Spinal cord (tissue), 10 donors: ENCODE measurements around the gene RGS6. TPM values are rescaled to one million over a fixed set of nuclear protein-coding genes. Genes with fewer than 3 reads are reported as not detected.

Source experiments
- DNase-seq, 6 donors: peaks; one replicate each; pipeline versions ENCODE4 v3.0.0 to v3.0.0-alpha.2; 2013 to 2015; ENCODE audit warnings: low spot score in 6 of 6, low read depth in 4 of 6
- H3K27ac ChIP-seq: one replicate; pipeline ENCODE4 v1.5.1; 2013; ENCODE audit warnings: low read depth, low read length, control low read depth
- H3K27me3 ChIP-seq: one replicate; pipeline ENCODE4 v1.6.1; 2013; ENCODE audit warnings: low read length; ENCODE audit not compliant: control insufficient read depth, insufficient read depth
- H3K36me3 ChIP-seq: one replicate; pipeline ENCODE4 v1.6.1; 2013; ENCODE audit warnings: low read length; ENCODE audit not compliant: control insufficient read depth, insufficient read depth
- H3K4me1 ChIP-seq: one replicate; pipeline ENCODE4 v1.6.1; 2013; ENCODE audit warnings: low read length; ENCODE audit not compliant: control insufficient read depth, insufficient read depth
- H3K4me3 ChIP-seq: one replicate; pipeline ENCODE4 v1.5.1; 2013; ENCODE audit warnings: low read depth, low read length, control low read depth
- H3K9me3 ChIP-seq: one replicate; pipeline ENCODE4 v1.6.1; 2013; ENCODE audit warnings: low read length; ENCODE audit not compliant: control insufficient read depth, insufficient read depth
- WGBS: methylation state at CpG from one replicate; pipeline ENCODE4 v1.1.5; 2013; ENCODE audit warnings: missing lambda C conversion rate; ENCODE audit not compliant: insufficient coverage; 5-methylcytosine and 5-hydroxymethylcytosine counted together
- polyA plus RNA-seq, 2 donors: library from polyadenylated mRNA; unstranded; fragments of 120-200 nt; gene quantifications; one replicate each; pipeline ENCODE4 v1.2.1, GENCODE V29; 2013; ENCODE audit not compliant: insufficient read length in 2 of 2
- total RNA-seq, 2 donors: library from RNA; depleted of rRNA in 1 of 2; stranded (reverse); fragments of 120-200 nt in 1 of 2; fragments of >200 nt in 1 of 2; gene quantifications; one replicate each; pipeline versions ENCODE4 v1.2.3 to v1.2.4, GENCODE V29; 2013 to 2014
- donor health status: healthy.

The RGS6 gene
- total and polyA plus RNA-seq, 4 donors, result 9.1 to 11.5 (median 10.3) TPM

DNA sequence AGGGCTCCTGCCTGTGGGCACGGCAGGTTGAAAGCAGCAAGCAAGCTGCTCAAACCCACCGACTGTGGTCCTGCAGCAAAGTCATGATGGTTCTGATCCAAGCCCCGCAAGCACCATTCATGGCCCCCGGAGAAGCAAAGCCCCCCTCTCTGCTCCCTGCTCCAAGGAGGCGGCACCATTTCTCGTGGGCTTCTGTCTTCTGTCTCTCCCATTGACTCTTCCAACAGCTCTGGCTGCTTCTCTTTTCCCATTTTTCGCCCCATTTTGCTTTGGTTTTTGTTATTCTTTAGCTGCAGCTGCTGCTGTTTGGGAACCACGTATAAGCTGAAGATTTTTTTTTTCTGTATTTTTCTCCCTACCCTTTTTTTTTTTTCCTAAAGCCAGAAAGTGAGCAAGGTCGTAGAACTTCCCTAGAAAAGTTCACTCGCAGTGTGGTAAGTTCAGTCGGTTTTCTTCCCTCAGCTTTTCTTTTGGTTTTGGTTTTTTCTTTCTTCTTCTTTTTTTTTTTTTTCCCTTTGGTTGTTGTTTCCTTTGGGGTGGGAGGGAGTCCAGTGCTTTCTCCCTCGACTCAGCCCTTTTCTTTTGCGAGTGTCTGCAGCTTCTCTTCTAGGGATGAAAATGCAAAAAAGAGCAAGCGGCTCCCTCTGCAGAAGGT lies 607.6 kb downstream of the RGS6 start:
- WGBS, result 72% methylated on average over 7 of the region's 14 CpGs
- no peak for DNase-seq

DNA sequence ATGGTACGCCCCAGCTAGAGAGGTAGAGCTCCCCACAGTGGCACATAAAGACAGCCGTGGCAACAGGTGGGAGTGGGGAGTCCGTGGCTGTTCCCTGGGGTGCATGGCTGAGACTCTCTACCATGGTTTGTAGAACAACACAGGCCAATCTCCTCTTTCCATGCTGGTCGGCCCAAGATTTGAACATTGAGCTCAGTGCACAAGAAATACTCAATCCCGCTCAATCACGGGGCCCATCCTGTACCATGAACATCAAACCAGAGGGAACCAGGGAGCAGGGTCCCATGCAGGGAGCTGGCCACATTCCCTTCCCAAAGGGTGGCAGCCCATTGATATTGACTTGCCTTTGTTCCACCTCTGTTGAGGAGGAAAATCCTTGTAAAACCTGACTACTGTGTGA lies 608.6 kb downstream of the RGS6 start:
- Histone ChIP-seq H3K27me3 (no peaks in the 10 kb centered on the region), H3K4me3 (no peak overlapping the region), H3K9me3 (no peaks in the 10 kb centered on the region), H3K36me3 (no peaks in the 10 kb centered on the region), H3K4me1 (peaks cover 26% of the 10 kb centered on the region), H3K27ac (no peak overlapping the region)
- no peak for DNase-seq
- 94% methylated on average over 5 of the region's 6 CpGs for WGBS

More for the DNA sequence above, 607.6 kb downstream of the RGS6 start:
- no peaks in the 10 kb centered on the region for H3K9me3 ChIP-seq
- H3K27me3 ChIP-seq, result no peaks in the 10 kb centered on the region
- no peak overlapping the region for H3K4me3 ChIP-seq
- no peaks in the 10 kb centered on the region for H3K36me3 ChIP-seq
- no peak overlapping the region for H3K27ac ChIP-seq
- H3K4me1 ChIP-seq, result peaks cover 20% of the 10 kb centered on the region

DNA sequence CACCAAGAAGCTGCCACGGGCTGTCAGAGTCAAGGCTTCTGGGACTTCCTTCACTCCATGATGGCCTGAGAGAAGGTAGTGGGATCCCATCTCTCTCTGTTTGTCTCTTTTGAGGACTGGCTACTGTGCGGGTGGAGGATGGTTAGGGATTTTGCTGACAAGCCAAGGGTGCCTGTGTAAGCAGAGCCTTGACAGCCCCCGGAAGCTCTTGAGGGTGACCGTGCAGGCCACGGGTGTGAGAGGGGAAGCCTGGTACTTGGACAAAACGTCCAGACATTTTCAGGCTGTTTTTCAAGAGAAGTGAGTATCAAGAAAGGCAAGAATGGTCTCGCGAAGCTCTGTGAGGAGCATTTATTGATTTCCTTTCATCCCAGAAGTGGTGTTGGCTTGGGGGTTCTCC lies 609.3 kb downstream of the RGS6 start:
- no peak overlapping the region for H3K27ac ChIP-seq
- H3K27me3 ChIP-seq, result no peaks in the 10 kb centered on the region
- no peak overlapping the region for H3K4me3 ChIP-seq
- DNase-seq, result no peak
- no peaks in the 10 kb centered on the region for H3K9me3 ChIP-seq
- no peaks in the 10 kb centered on the region for H3K36me3 ChIP-seq
- peaks cover 30% of the 10 kb centered on the region for H3K4me1 ChIP-seq
- 83% methylated on average over 6 of the region's 8 CpGs for WGBS

- WGBS, result 80% methylated on average over 1 of the region's 1 CpG
- H3K27ac ChIP-seq, result no peak overlapping the region
- H3K36me3 ChIP-seq, result no peaks in the 10 kb centered on the region
- no peak for DNase-seq
- H3K27me3 ChIP-seq, result no peaks in the 10 kb centered on the region
- H3K4me3 ChIP-seq, result no peak overlapping the region
- H3K4me1 ChIP-seq, result peaks cover 36% of the 10 kb centered on the region
- no peaks in the 10 kb centered on the region for H3K9me3 ChIP-seq
Measured at GRCh38 chr14:72543341-72543740, 611.1 kb downstream of the RGS6 start.

DNA sequence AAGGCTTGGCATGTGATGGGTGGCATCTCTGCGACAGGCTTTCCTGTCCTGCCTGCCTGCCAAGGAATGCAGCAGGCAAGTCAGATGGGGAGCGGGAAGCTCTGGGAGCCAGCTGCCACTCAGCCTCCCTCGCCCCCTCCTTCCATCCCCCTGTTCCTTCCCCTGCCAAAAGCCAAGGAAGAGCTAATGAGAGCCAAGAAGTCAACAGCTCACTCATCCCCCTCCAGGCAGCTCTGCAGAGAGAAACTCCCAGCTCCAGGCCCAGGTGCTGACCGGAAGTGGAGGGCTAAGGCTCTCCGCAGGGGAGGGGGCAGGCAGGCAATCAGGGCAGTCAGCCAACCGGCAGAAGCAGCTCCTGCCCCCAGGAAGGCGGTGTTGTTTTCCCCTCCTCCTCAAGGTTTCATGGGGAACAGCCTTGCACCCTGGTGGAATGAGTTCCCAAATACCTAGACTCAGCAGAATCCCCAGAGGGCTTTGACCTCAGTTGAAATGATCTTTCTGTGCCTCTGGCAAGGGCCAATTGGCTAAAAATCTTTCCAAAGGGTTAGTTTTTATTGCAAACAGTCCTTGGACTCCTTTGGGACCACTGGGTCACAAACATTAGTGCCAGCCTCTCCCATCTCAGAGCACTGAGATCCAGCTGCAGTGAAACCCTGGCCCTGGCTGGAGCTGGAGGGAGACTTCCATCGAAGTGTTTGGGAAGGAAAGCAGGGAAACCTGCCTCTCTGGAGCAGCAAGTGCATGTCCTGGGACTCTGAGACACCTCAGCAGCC lies 612.6 kb downstream of the RGS6 start:
- 28% methylated on average over 7 of the region's 8 CpGs for WGBS
- Histone ChIP-seq H3K9me3 (no peaks in the 10 kb centered on the region), H3K4me3 (no peak overlapping the region), H3K36me3 (no peaks in the 10 kb centered on the region), H3K27me3 (no peaks in the 10 kb centered on the region), H3K4me1 (peaks cover 35% of the 10 kb centered on the region), H3K27ac (no peak overlapping the region)
- peak in 2 of 6 donors; percentile 68 to 95 for DNase-seq

DNA sequence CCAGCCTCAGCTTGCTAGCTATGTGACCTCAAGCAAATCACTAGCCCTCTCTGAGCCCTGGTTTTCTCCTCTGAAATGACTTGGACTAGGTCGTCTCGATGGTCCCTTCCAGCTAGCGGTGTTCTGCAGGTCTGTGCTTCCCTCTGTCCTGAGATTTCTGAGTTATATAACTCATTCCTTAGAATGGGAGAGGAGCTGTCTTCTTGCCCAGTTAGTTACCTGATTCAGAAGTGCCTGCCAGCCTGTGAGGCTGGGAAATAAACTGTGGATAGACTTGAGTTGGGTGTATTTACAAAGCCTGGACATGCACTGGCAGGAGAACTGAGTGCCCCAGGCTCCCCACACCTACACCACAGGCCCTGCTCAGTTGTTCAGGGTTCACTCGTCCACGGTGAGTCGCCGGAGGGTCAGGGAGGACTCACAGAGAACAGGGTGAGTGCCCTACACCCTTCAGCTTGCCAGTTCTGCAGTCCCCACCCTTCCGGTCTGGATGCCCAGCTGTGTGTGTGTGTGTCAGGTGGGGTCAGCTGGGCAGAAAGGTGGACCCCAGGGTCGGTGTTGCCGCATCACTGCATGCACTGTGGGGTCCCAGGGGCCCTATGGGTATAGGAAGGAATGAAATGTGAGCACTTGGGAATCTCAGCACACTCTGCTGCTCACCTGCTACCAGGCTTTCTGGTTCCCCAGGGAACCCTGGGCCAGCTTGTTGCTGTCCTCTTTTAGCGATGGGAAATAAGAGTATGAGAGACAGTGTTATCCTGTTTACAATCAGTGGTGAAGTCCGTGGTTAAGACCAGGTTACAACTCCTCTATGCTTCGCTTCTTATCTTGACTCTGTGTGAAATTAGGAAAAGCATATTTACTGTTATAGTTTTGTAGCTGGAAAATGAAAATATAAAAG lies 613.4 kb downstream of the RGS6 start:
- no peak for DNase-seq
- Histone ChIP-seq H3K4me3 (no peak overlapping the region), H3K27me3 (no peaks in the 10 kb centered on the region), H3K36me3 (no peaks in the 10 kb centered on the region), H3K27ac (no peak overlapping the region), H3K4me1 (peaks cover 29% of the 10 kb centered on the region), H3K9me3 (no peaks in the 10 kb centered on the region)
- whole genome bisulfite sequencing, result 80% methylated on average over 7 of the region's 13 CpGs

- Histone ChIP-seq H3K27me3 (no peaks in the 10 kb centered on the region), H3K9me3 (no peaks in the 10 kb centered on the region), H3K36me3 (no peaks in the 10 kb centered on the region), H3K4me3 (no peak overlapping the region), H3K27ac (no peak overlapping the region), H3K4me1 (peaks cover 29% of the 10 kb centered on the region)
- peak in 2 of 6 donors; percentile 68 to 78 for DNase-seq
- WGBS, result 50% methylated on average over 11 of the region's 16 CpGs
Measured at GRCh38 chr14:72546344-72547016, 614.3 kb downstream of the RGS6 start.

DNA sequence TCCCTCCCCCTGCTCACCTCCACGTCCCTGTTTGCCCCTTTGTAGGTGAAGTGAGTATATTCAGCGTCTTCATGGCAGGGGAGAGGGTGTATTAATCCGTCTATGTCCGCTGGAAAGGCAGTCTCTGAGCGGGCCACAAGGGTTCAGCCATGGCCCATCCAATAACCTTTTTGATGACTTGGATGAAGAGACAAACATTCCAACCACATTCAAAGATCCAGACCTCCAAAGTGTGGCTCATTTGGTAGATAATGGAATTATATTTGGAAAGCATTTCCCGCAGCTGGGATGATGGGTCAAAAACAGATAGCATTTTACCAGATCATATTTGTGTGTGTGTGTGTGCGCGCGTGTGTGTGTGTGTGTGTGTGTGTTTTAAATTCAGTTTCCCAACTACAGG lies 615.8 kb downstream of the RGS6 start:
- H3K27me3 ChIP-seq, result no peaks in the 10 kb centered on the region
- H3K4me1 ChIP-seq, result peaks cover 37% of the 10 kb centered on the region

DNA sequence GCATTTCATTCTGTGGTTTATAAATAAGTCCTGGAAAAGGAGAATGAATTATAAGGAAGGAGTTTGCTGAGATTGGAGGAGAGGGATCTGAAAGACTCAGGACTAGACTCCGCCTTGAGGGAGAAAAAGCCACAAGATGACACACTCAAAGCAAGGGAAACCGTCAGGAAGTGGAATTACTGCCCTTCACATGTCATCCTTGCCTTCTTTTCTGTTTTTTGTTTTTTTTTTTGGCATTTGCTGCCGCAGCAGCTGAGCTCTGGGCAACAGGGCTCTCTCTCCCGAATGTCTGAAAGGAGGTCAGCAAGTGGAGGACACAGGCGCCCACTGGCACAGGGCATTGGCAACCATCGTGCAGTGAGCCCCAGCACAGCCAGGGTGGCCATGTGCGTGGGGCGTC lies 616.8 kb downstream of the RGS6 start:
- Histone ChIP-seq H3K27ac (no peak overlapping the region), H3K4me3 (no peak overlapping the region), H3K27me3 (no peaks in the 10 kb centered on the region), H3K36me3 (no peaks in the 10 kb centered on the region), H3K4me1 (peaks cover 39% of the 10 kb centered on the region), H3K9me3 (no peaks in the 10 kb centered on the region)
- 59% methylated on average over 6 of the region's 8 CpGs for WGBS
- DNase-seq, result no peak

More for the DNA sequence above, 615.8 kb downstream of the RGS6 start:
- H3K4me3 ChIP-seq, result no peak overlapping the region
- H3K27ac ChIP-seq, result no peak overlapping the region
- no CpG with 5 or more reads among the region's 9 CpGs for WGBS
- no peak for DNase-seq
- no peaks in the 10 kb centered on the region for H3K36me3 ChIP-seq
- no peaks in the 10 kb centered on the region for H3K9me3 ChIP-seq
